DOHH2 (cell line): ENCODE measurements around the gene ADAMTS16.

Experiments
- H3F3A ChIP-seq: fragments of 200-600 bp; sonication (generic), shearing (Covaris generic); 2 replicates; pipeline ENCODE4 v1.6.0; 2016; ENCODE audit warnings: antibody characterized with exemption, mild to moderate bottlenecking; ENCODE audit not compliant: control insufficient read depth, insufficient read depth
- H3K27ac ChIP-seq: fragments of 200-600 bp; sonication (generic); 2 replicates; pipeline ENCODE4 v1.5.1; 2014; ENCODE audit warnings: low read depth, mild to moderate bottlenecking, low read length, moderate library complexity
- H3K27me3 ChIP-seq: fragments of 200-600 bp; sonication (generic); 2 replicates; pipeline ENCODE4 v1.6.1; 2014; ENCODE audit warnings: mild to moderate bottlenecking, low read length, mixed read lengths; ENCODE audit not compliant: control insufficient read depth
- H3K36me3 ChIP-seq: fragments of 200-600 bp; sonication (generic); 2 replicates; pipeline ENCODE4 v1.6.1; 2014; ENCODE audit warnings: mild to moderate bottlenecking, low read length, moderate library complexity, mixed read lengths; ENCODE audit not compliant: control insufficient read depth
- H3K4me1 ChIP-seq: fragments of 200-600 bp; sonication (generic); 2 replicates; pipeline ENCODE4 v1.6.1; 2014; ENCODE audit warnings: mild to moderate bottlenecking, low read length, mixed read lengths; ENCODE audit not compliant: control insufficient read depth
- H3K4me2 ChIP-seq: fragments of 200-600 bp; sonication (generic); 2 replicates; pipeline ENCODE4 v1.6.0; 2014; ENCODE audit warnings: mild to moderate bottlenecking, low read length, moderate library complexity
- H3K4me3 ChIP-seq: fragments of 200-600 bp; sonication (generic); 2 replicates; pipeline ENCODE4 v1.5.1; 2014; ENCODE audit warnings: mild to moderate bottlenecking, low read length, mixed read lengths
- H3K79me2 ChIP-seq: fragments of 200-600 bp; sonication (generic); 2 replicates; pipeline ENCODE4 v1.6.1; 2014; ENCODE audit warnings: mild to moderate bottlenecking, low read length, mixed read lengths; ENCODE audit not compliant: control insufficient read depth
- H3K9me2 ChIP-seq: fragments of 200-600 bp; sonication (generic); replicated peaks from 2 replicates; pipeline ENCODE4 v1.6.1; 2014; ENCODE audit warnings: mild to moderate bottlenecking, low read length, mixed read lengths; ENCODE audit not compliant: control insufficient read depth
- H3K9me3 ChIP-seq: fragments of 200-600 bp; sonication (generic); 2 replicates; pipeline ENCODE4 v1.6.1; 2014; ENCODE audit warnings: antibody characterized with exemption, low read length, mixed read lengths; ENCODE audit not compliant: control insufficient read depth, insufficient read depth
- H4K20me1 ChIP-seq: fragments of 200-600 bp; sonication (generic); 2 replicates; pipeline ENCODE4 v1.6.0; 2014; ENCODE audit warnings: low read depth, mild to moderate bottlenecking, antibody characterized with exemption, low read length, moderate library complexity; ENCODE audit not compliant: control insufficient read depth, insufficient read depth
- EZH2phosphoT487 ChIP-seq: fragments of 200-600 bp; sonication (generic); IDR thresholded peaks from 2 replicates; pipeline ENCODE4 v1.6.1; 2017; ENCODE audit warnings: borderline replicate concordance, mild to moderate bottlenecking, antibody characterized with exemption, low read length, moderate library complexity, mixed read lengths
- TF ChIP-seq, protein P1 (sequence below): fragments of 200-600 bp; sonication (generic); IDR thresholded peaks from one replicate; pipeline ENCODE4 v1.5.1; 2014; ENCODE audit warnings: antibody characterized with exemption, mild to moderate bottlenecking, low read depth, low read length; ENCODE audit not compliant: poor library complexity, severe bottlenecking

The ADAMTS16 gene

GRCh38 chr5:5183933-5184332 is 43.8 kb downstream of the ADAMTS16 start:
- Histone ChIP-seq H3K36me3 (no peaks in the 10 kb centered on the region), H3K27me3 (no peaks in the 10 kb centered on the region), H3K4me1 (no peaks in the 10 kb centered on the region), H3K27ac (no peak overlapping the region), H3K9me2 (no peaks in the 10 kb centered on the region; the same call in 1 of the 2 replicates), H3F3A (no peaks in the 10 kb centered on the region), H3K79me2 (no peaks in the 10 kb centered on the region), H4K20me1 (no peaks in the 10 kb centered on the region), H3K4me3 (no peak overlapping the region), H3K9me3 (no peaks in the 10 kb centered on the region), H3K4me2 (no peak overlapping the region)
- TF ChIP-seq, protein P1, sequence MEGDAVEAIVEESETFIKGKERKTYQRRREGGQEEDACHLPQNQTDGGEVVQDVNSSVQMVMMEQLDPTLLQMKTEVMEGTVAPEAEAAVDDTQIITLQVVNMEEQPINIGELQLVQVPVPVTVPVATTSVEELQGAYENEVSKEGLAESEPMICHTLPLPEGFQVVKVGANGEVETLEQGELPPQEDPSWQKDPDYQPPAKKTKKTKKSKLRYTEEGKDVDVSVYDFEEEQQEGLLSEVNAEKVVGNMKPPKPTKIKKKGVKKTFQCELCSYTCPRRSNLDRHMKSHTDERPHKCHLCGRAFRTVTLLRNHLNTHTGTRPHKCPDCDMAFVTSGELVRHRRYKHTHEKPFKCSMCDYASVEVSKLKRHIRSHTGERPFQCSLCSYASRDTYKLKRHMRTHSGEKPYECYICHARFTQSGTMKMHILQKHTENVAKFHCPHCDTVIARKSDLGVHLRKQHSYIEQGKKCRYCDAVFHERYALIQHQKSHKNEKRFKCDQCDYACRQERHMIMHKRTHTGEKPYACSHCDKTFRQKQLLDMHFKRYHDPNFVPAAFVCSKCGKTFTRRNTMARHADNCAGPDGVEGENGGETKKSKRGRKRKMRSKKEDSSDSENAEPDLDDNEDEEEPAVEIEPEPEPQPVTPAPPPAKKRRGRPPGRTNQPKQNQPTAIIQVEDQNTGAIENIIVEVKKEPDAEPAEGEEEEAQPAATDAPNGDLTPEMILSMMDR = no peak
- TF ChIP-seq EZH2phosphoT487 = no peak

DNA sequence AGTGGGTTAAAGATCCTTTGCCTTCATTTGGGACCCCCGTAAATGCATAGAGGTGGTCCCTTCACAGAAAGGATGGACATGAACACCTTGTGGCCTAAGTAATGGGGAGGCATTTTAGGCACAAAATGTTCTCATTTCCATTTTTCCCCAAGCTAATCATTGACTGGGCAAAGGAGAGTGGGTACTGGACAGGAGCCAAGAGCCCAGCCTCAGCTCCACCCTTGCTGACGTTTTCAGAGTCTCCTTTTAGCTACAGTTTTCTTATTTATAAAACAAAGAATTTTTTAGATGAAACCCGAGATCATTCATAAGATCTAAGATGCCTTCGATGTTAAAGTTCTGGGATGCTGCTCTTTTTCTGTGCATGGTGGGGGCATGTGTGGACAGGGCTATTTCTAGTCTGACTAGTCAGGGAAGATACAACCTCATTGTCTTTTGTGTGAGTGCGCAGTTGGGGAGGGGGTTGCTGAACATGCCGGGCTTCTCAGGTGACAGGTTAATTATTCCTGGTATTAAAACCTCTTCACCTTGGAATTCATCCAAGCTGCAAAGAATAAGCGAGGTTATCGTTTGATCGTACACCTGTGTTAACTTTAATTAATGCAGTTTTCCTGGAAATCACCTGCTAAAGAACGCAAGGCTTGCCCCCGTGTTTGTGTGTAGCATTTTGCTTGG is 48.4 kb downstream of the ADAMTS16 start:
- Histone ChIP-seq H3K27ac (no peak overlapping the region), H4K20me1 (no peaks in the 10 kb centered on the region), H3K79me2 (no peaks in the 10 kb centered on the region), H3K9me3 (no peaks in the 10 kb centered on the region), H3K36me3 (no peaks in the 10 kb centered on the region), H3K9me2 (no peaks in the 10 kb centered on the region; the same call in 1 of the 2 replicates), H3K27me3 (no peaks in the 10 kb centered on the region), H3K4me3 (no peak overlapping the region), H3K4me2 (no peak overlapping the region), H3K4me1 (no peaks in the 10 kb centered on the region), H3F3A (no peaks in the 10 kb centered on the region)
- no peak for TF ChIP-seq EZH2phosphoT487
- TF ChIP-seq, protein P1 = no peak

GRCh38 chr5:5189051-5189430 is 48.9 kb downstream of the ADAMTS16 start:
- H3K4me2 ChIP-seq = no peak overlapping the region
- no peaks in the 10 kb centered on the region for H3K9me3 ChIP-seq
- H3K79me2 ChIP-seq = no peaks in the 10 kb centered on the region
- H3F3A ChIP-seq = no peaks in the 10 kb centered on the region
- H3K27me3 ChIP-seq = no peaks in the 10 kb centered on the region
- H3K4me1 ChIP-seq = no peaks in the 10 kb centered on the region
- no peaks in the 10 kb centered on the region; the same call in 1 of the 2 replicates for H3K9me2 ChIP-seq
- H4K20me1 ChIP-seq = no peaks in the 10 kb centered on the region
- TF ChIP-seq EZH2phosphoT487 = no peak
- TF ChIP-seq, protein P1 = no peak
- H3K36me3 ChIP-seq = no peaks in the 10 kb centered on the region
- H3K27ac ChIP-seq = no peak overlapping the region
- H3K4me3 ChIP-seq = no peak overlapping the region
